ENCODE results near the gene HYAL3.
"Not testable (repeated sequence)": the region's sequence is repeated elsewhere in the genome, so short reads cannot be mapped to it uniquely, and the experiment has no call there.

Gene HYAL3

GRCh38 chr3:50254577-50255250 lies 44.5 kb downstream of the HYAL3 start:
- DNase-seq, result no peak

GRCh38 chr3:50251220-50251619 lies 48.0 kb downstream of the HYAL3 start:
- no peak for DNase-seq

- no peak for DNase-seq
These were observed 48.7 kb downstream of the HYAL3 start for GRCh38 chr3:50250514-50250913.

GRCh38 chr3:50249457-50249856 lies 49.7 kb downstream of the HYAL3 start:
- no peak for DNase-seq

GRCh38 chr3:50248387-50248786 lies 50.8 kb downstream of the HYAL3 start:
- DNase-seq, result no peak

- peak; percentile 75 for DNase-seq
These were observed 52.7 kb downstream of the HYAL3 start for GRCh38 chr3:50246517-50246954.

GRCh38 chr3:50245831-50246516 lies 53.2 kb downstream of the HYAL3 start:
- peak; percentile 75 for DNase-seq

GRCh38 chr3:50245251-50245745 lies 53.9 kb downstream of the HYAL3 start:
- no peak for DNase-seq

GRCh38 chr3:50244813-50245212 lies 54.4 kb downstream of the HYAL3 start:
- not testable (repeated sequence) for DNase-seq

GRCh38 chr3:50243543-50243895 lies 55.7 kb downstream of the HYAL3 start:
- no peak for DNase-seq

GRCh38 chr3:50242851-50243542 lies 56.2 kb downstream of the HYAL3 start:
- no peak for DNase-seq

Measured in GOT3 (cell line).